ENCODE measurements around the gene SH3GLB2.

GRCh38 chr9:129008469-129008965 is 19.6 kb downstream of the SH3GLB2 start:
- TF ChIP-seq CBX2 (IDR thresholded peaks at IDR 0.05; ENCODE audit: borderline replicate concordance, low read depth) = no peak
- no peak for TF ChIP-seq KDM5A (IDR thresholded peaks at IDR 0.05)
- no peak for TF ChIP-seq KDM1A (IDR thresholded peaks at IDR 0.05; ENCODE audit: low read depth)
- TF ChIP-seq CTCF (IDR thresholded peaks at IDR 0.05) = no peak
- TF ChIP-seq PHF8 (IDR thresholded peaks at IDR 0.05; ENCODE audit: borderline replicate concordance, low read depth) = no peak
- TF ChIP-seq REST (IDR thresholded peaks at IDR 0.05) = no peak
- TF ChIP-seq POLR2AphosphoS2 (conservative IDR thresholded peaks at IDR 0.05; ENCODE audit: low read length) = no peak
- TF ChIP-seq NFE2L2 (conservative IDR thresholded peaks at IDR 0.05; ENCODE audit: low read length) = no peak
